HepG2 (cell line): ENCODE data around the gene ZFYVE28. TPM values are rescaled to one million over a fixed set of nuclear protein-coding genes. Genes with fewer than 3 reads are reported as not detected.

Experiments
- ATAC-seq: fragments of 200-7000 bp; cut with Tn5 transposase; 3 replicates; pipeline ENCODE4 v1.9.1; 2020; ENCODE audit warnings: mild to moderate bottlenecking, moderate library complexity
- BruUV-seq: library from RNA; stranded (reverse); fragments of 400-500 nt; replicated peaks from 2 replicates; lab custom pipeline; 2021; lab: Mats Ljungman, UMichigan
- CTCF ChIA-PET: fragments of 300-600 bp; formaldehyde crosslinking; extraction: SDS; loops from one replicate; lab custom pipeline; 2021; ENCODE audit warnings: low total read pairs, inconsistent platforms, low intra/inter-chr PET ratio; lab: Yijun Ruan, JAX
- POLR2A ChIA-PET: fragments of 350-600 bp; sonication (Branson Sonifier 250); formaldehyde crosslinking; loops from one replicate; lab custom pipeline; 2020; ENCODE audit warnings: antibody characterized with exemption, inconsistent platforms; lab: Yijun Ruan, JAX
- DNase-seq: peaks from one replicate; pipeline ENCODE4 v3.0.0-alpha.2; 2015; ENCODE audit warnings: low spot score
- FAIRE-seq: peaks from 3 replicates; lab custom pipeline; 2011; peaks lifted over from hg19 to GRCh38; lab: Jason Lieb, UNC
- H2AFZ ChIP-seq: one replicate; pipeline ENCODE4 v1.6.1; 2011; ENCODE audit warnings: low read length, inconsistent platforms
- H3K27ac ChIP-seq: fragments of 300-600 bp; 3 replicates; pipeline ENCODE4 v1.8.0; 2011; ENCODE audit warnings: mixed run types, mild to moderate bottlenecking, mixed read lengths, low read length, inconsistent platforms; ENCODE audit not compliant: insufficient read depth; ENCODE audit errors: extremely low read length
- H3K27me3 ChIP-seq, 2 experiments: fragments of 200-600 bp in 1 of 2; 2 replicates in 1 of 2; 3 replicates in 1 of 2; pipeline versions ENCODE4 v1.6.0 to v1.8.0; 2011; ENCODE audit warnings: low read length in 2 of 2, mild to moderate bottlenecking in 2 of 2, moderate library complexity in 2 of 2, inconsistent platforms in 1 of 2; ENCODE audit not compliant: insufficient read depth in 2 of 2, control insufficient read depth in 1 of 2
- H3K36me3 ChIP-seq, 2 experiments: fragments of 200-600 bp in 1 of 2; replicated peaks in 1 of 2; 2 replicates in 1 of 2; 3 replicates in 1 of 2; pipeline versions ENCODE4 v1.5.1 to v1.8.0; 2011; ENCODE audit warnings: low read length in 2 of 2, inconsistent platforms in 1 of 2; ENCODE audit not compliant: insufficient read depth in 2 of 2, control insufficient read depth in 1 of 2
- H3K4me1 ChIP-seq: 2 replicates; pipeline ENCODE4 v1.5.1; 2012; ENCODE audit warnings: low read length, inconsistent platforms; ENCODE audit not compliant: insufficient read depth
- H3K4me2 ChIP-seq: 2 replicates; pipeline ENCODE4 v1.6.0; 2011; ENCODE audit warnings: low read depth, low read length, inconsistent platforms
- H3K4me3 ChIP-seq, 3 experiments: fragments of 200-600 bp in 1 of 3; sonication (generic), shearing (Covaris generic) in 1 of 3; replicated peaks in 1 of 3; 2 replicates each; pipeline ENCODE4 v1.5.1; 2011 to 2016; ENCODE audit warnings: low read length in 3 of 3, inconsistent platforms in 2 of 3, low read depth in 2 of 3, mild to moderate bottlenecking in 2 of 3, control low read depth in 1 of 3, mixed read lengths in 1 of 3; ENCODE audit not compliant: insufficient read depth in 1 of 3
- H3K79me2 ChIP-seq: one replicate; pipeline ENCODE4 v1.6.1; 2011; ENCODE audit warnings: low read length, inconsistent platforms; ENCODE audit not compliant: insufficient read depth
- H3K9ac ChIP-seq: 2 replicates; pipeline ENCODE4 v1.6.0; 2011; ENCODE audit warnings: mild to moderate bottlenecking, low read depth, low read length, inconsistent platforms; ENCODE audit not compliant: insufficient read depth
- H3K9me3 ChIP-seq: 2 replicates; pipeline ENCODE4 v1.5.1; 2012; ENCODE audit warnings: mild to moderate bottlenecking, low read length
- H4K20me1 ChIP-seq: 2 replicates; pipeline ENCODE4 v1.6.0; 2011; ENCODE audit warnings: inconsistent platforms, mild to moderate bottlenecking, low read length, moderate library complexity; ENCODE audit not compliant: insufficient read depth
- DZIP1 ChIP-seq: sonication (generic); formaldehyde crosslinking; IDR thresholded peaks from 2 replicates; pipeline ENCODE4 v1.5.0; 2020; ENCODE audit warnings: mild to moderate bottlenecking, missing genetic modification reagents
- MAF1 ChIP-seq: sonication (generic); formaldehyde crosslinking; IDR thresholded peaks from 2 replicates; pipeline ENCODE4 v1.5.0; 2020; ENCODE audit warnings: missing genetic modification reagents, borderline replicate concordance
- NFYB ChIP-seq: sonication (generic); formaldehyde crosslinking; IDR thresholded peaks from 2 replicates; pipeline ENCODE4 v1.4.0; 2020; ENCODE audit warnings: missing genetic modification reagents
- NRL ChIP-seq: sonication (generic); formaldehyde crosslinking; IDR thresholded peaks from 2 replicates; pipeline ENCODE4 v1.5.0; 2020; ENCODE audit warnings: missing genetic modification reagents, mild to moderate bottlenecking, moderate library complexity, borderline replicate concordance
- PHF8 ChIP-seq: sonication (generic); formaldehyde crosslinking; IDR thresholded peaks from 2 replicates; pipeline ENCODE4 v1.5.0; 2020; ENCODE audit warnings: missing genetic modification reagents
- ZSCAN9 ChIP-seq: IDR thresholded peaks from 2 replicates; pipeline ENCODE4 v1.6.1; 2016; ENCODE audit warnings: borderline replicate concordance
- WGBS: methylation state at CpG from one replicate; pipeline ENCODE4 v1.1.6; 2017; ENCODE audit warnings: low lambda C conversion rate; 5-methylcytosine and 5-hydroxymethylcytosine counted together
- in situ Hi-C: cut with HindIII; loops from 2 replicates; pipeline ENCODE4 v1.10.0; 2017; ENCODE audit warnings: low pct_unique_long_range_greater_than_20kb; ENCODE audit not compliant: extremely low pct_ligation_motif_present
- intact Hi-C: fragments of 100-400 bp; cut with micrococcal nuclease; formaldehyde crosslinking; loops from one replicate; pipeline ENCODE4 v1.10.0; 2022; ENCODE audit not compliant: unreplicated experiment
- polyA plus RNA-seq, 8 experiments: library from polyadenylated mRNA; depleted of rRNA in 3 of 8; stranded (reverse) in 7 of 8; unstranded in 1 of 8; fragments of >200 nt; fragmentation: Illumina TruSeq in 4 of 8; extraction: Trizol in 4 of 8; gene quantifications; 2 replicates each; pipeline versions ENCODE4 v1.2.1 to v1.2.3, GENCODE V29; 2011 to 2016; ENCODE audit warnings: low read depth in 4 of 8, missing spikeins in 1 of 8, mixed read lengths in 1 of 8; ENCODE audit not compliant: insufficient read depth in 1 of 8
- total RNA-seq, 5 experiments: library from RNA; depleted of rRNA; stranded (reverse); fragments of >200 nt; fragmentation: Illumina TruSeq; extraction: Trizol; gene quantifications; 2 replicates each; pipeline ENCODE4 v1.2.3, GENCODE V29; 2016; ENCODE audit warnings: low read depth in 1 of 5
- TF ChIP-seq, protein P1 (sequence below): sonication (generic); formaldehyde crosslinking; IDR thresholded peaks from 2 replicates; pipeline ENCODE4 v1.4.0; 2020; ENCODE audit warnings: low read depth, missing genetic modification reagents

ZFYVE28 gene
- total and polyA plus RNA-seq, 2 of the 13 experiments (the other 11 are each of a cell fraction or from before 2014, with no cell fraction given): 0.12 to 0.22 TPM

DNA sequence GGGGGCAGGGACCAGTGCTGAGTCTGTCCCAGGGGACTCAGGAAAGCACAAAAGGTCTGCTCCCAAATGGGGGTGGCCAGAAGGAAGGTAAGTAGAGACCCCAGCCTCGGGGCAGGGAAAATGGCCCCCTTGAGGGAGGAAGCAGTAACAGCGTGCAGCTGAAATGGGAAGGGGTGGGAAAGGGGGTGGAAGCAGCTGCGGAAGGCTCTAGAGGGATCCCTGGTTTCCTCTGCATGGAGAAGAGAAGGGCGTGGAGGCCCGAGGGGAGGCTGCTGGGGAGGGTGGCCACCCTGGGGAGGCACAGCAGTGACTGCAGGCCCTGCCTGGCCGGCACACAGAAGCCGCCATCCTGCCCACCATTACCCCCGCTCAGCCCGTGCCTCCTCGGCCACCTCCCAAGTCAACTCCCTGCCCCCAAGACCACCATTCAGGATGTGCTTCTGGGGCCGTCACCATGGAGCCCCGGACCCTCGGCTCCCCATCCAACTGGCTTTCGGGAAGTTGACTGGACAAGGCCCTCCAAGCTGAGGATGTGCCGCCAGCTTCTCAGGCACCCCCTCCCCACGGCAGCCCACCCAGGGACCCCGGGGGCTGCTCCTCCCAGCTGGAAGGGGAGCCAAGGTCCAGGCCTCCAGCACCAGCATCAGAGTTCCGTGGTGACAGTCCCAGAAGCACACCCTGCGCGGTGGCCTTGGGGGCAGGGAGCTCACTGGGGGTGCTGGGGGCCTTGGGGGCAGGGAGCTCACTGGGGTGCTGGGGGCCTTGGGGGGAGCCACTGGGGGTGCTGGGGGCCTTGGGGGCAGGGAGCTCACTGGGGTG, 23.9 kb upstream of the ZFYVE28 start:
- Histone ChIP-seq H2AFZ (no peak overlapping the region), H3K9me3 (no peaks in the 10 kb centered on the region), H3K4me3 (no peak overlapping the region; a peak in 1 of 6 replicates), H3K4me2 (peak overlapping the region; percentile 58), H3K27me3 (peaks cover 0 to 14% of the 10 kb centered on the region in 2 experiments; a peak in 4 of 5 replicates), H3K4me1 (peaks cover 19% of the 10 kb centered on the region), H3K9ac (no peak overlapping the region), H4K20me1 (no peaks in the 10 kb centered on the region), H3K27ac (no peak overlapping the region), H3K36me3 (no peaks in the 10 kb centered on the region), H3K79me2 (no peaks in the 10 kb centered on the region)
- CTCF ChIA-PET: interaction anchor here (1.3 to 2.3 kb wide), 3 partner anchors 29 to 512 kb away, joined by 6 to 17 read pairs (median 7); no protein-coding TSS in a partner anchor
- WGBS: 53% methylated on average over 9 of the region's 20 CpGs
- POLR2A ChIA-PET: no interaction called here
- in situ Hi-C loops (no loop called here), intact Hi-C loops (no loop called here)
- BruUV-seq: no TSS peak
- TF ChIP-seq, protein P1, sequence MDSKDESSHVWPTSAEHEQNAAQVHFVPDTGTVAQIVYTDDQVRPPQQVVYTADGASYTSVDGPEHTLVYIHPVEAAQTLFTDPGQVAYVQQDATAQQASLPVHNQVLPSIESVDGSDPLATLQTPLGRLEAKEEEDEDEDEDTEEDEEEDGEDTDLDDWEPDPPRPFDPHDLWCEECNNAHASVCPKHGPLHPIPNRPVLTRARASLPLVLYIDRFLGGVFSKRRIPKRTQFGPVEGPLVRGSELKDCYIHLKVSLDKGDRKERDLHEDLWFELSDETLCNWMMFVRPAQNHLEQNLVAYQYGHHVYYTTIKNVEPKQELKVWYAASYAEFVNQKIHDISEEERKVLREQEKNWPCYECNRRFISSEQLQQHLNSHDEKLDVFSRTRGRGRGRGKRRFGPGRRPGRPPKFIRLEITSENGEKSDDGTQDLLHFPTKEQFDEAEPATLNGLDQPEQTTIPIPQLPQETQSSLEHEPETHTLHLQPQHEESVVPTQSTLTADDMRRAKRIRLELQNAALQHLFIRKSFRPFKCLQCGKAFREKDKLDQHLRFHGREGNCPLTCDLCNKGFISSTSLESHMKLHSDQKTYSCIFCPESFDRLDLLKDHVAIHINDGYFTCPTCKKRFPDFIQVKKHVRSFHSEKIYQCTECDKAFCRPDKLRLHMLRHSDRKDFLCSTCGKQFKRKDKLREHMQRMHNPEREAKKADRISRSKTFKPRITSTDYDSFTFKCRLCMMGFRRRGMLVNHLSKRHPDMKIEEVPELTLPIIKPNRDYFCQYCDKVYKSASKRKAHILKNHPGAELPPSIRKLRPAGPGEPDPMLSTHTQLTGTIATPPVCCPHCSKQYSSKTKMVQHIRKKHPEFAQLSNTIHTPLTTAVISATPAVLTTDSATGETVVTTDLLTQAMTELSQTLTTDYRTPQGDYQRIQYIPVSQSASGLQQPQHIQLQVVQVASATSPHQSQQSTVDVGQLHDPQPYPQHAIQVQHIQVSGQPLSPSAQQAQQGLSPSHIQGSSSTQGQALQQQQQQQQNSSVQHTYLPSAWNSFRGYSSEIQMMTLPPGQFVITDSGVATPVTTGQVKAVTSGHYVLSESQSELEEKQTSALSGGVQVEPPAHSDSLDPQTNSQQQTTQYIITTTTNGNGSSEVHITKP (CRISPR knock-in tag): no peak
- TF ChIP-seq PHF8 (no peak), NRL (CRISPR knock-in tag) (no peak), MAF1 (CRISPR knock-in tag) (no peak), ZSCAN9 (CRISPR knock-in tag) (no peak), DZIP1 (CRISPR knock-in tag) (0 out of 2 replicates have a peak, but pooled peaks have one; percentile 10), NFYB (no peak)
- ATAC-seq (peak; percentile 59), DNase-seq (no peak), FAIRE-seq (no peak)
